Right lobe of liver (tissue), 6 donors: ENCODE data around the gene COL4A1. TPM values are rescaled to one million over a fixed set of nuclear protein-coding genes. Genes with fewer than 3 reads are reported as not detected.

Source experiments
- ATAC-seq, 4 donors: fragments of 200-7000 bp; cut with Tn5 transposase; one replicate each; pipeline ENCODE4 v1.9.1; 2020; ENCODE audit warnings: mild to moderate bottlenecking in 4 of 4, moderate library complexity in 4 of 4
- DNase-seq, 3 donors: peaks; one replicate each; pipeline ENCODE4 v3.0.0-alpha.2; 2020
- H3K27ac ChIP-seq, 3 donors: fragments of 200-600 bp; one replicate each; pipeline ENCODE4 v1.8.0; 2022
- H3K27me3 ChIP-seq, 2 donors: fragments of 200-600 bp; one replicate each; pipeline ENCODE4 v1.8.0; 2022
- H3K36me3 ChIP-seq, 4 donors: fragments of 200-600 bp; sonication (generic) in 1 of 4; one replicate each; pipeline versions ENCODE4 v1.5.1 to v1.8.0; 2017 to 2022; ENCODE audit warnings: control low read depth in 1 of 4
- H3K4me1 ChIP-seq, 4 donors: fragments of 200-600 bp; sonication (generic) in 1 of 4; one replicate each; pipeline versions ENCODE4 v1.5.1 to v1.8.0; 2017 to 2022; ENCODE audit warnings: control low read depth in 1 of 4
- H3K4me3 ChIP-seq, 3 donors: fragments of 200-600 bp; one replicate each; pipeline ENCODE4 v1.8.0; 2022
- H3K9me3 ChIP-seq, 4 donors: fragments of 200-600 bp; sonication (generic) in 1 of 4; one replicate each; pipeline versions ENCODE4 v1.5.1 to v1.8.0; 2017 to 2022; ENCODE audit warnings: control low read depth in 1 of 4
- CTCF ChIP-seq, 4 donors: fragments of 200-600 bp in 3 of 4; fragments of 450-650 bp in 1 of 4; IDR thresholded peaks; one replicate each; pipeline versions ENCODE4 v1.5.1 to v1.8.0; 2016 to 2022; ENCODE audit warnings: antibody characterized with exemption in 4 of 4, mild to moderate bottlenecking in 2 of 4
- POLR2A ChIP-seq: fragments of 450-650 bp; IDR thresholded peaks from one replicate; pipeline ENCODE4 v1.6.1; 2017; ENCODE audit warnings: antibody characterized with exemption, mild to moderate bottlenecking
- WGBS: methylation state at CpG from one replicate; pipeline ENCODE4 v1.1.6; 2018; ENCODE audit warnings: low coverage, low lambda C conversion rate; ENCODE audit not compliant: insufficient coverage; ENCODE audit errors: missing lambda C conversion rate; 5-methylcytosine and 5-hydroxymethylcytosine counted together
- intact Hi-C, 2 donors: fragments of 100-400 bp; cut with DNase I; formaldehyde crosslinking; loops; one replicate each; pipeline versions ENCODE4 v1.11.2 to v1.14.1; 2022
- total RNA-seq, 6 experiments: library from RNA; depleted of rRNA in 2 of 6; stranded (reverse); fragments of >200 nt in 2 of 6; fragmentation: NEBNext Ultra II Directional in 3 of 6; extraction: Animal tissue kit (Norgen Biotek cat#: 25700) in 3 of 6; gene quantifications; one replicate each; pipeline versions ENCODE4 v1.1.0 to v1.2.4, GENCODE V29; 2016 to 2023
- donor health status: DM: no; HTN: yes; CAD: no.
- donor health status: DM: no; HTN: no; CAD: no.
- donor health status: DM: no; HTN: no; CAD: no.
- donor health status: DM: no; HTN: yes; CAD: no.
- donor health status: DM: no; HTN: yes; CAD: no.

COL4A1 gene
- total RNA-seq, 6 experiments from 2014 or later = 8.0 to 89.8 (median 41.1) TPM

DNA sequence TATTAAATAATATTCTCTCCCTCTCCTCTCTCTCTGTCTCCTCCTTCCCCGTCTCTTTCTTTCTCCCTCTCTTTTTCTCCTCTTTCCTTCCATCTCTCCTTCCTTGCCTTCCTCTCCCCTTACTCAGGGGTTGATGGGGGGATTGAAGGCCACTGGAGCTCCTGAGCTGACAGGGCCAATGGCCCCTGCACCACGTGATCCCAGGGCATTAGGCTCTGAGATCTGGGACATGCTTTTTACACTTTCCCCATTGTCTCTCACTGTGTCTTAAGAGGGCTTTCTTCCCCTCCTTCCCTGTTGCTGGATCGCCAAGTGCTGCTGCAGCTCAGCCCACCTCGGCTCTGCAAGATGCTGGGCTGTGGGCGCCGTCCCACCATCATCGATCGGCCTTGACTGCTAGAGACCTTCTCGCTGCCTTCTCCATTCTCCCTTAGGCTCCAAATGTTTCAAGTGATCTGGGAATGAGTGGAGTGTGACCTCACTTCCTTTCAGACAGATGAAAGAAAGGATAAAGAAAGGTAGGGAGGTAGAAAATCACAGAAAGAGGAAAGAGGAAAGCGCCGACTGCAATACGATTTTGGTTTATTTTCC is 42.2 kb downstream of the COL4A1 start:
- H3K27ac ChIP-seq = no peak overlapping the region
- TF ChIP-seq POLR2A = no peak
- no peak for TF ChIP-seq CTCF (IDR thresholded peaks at IDR 0.05)
- no peak for ATAC-seq
- peaks cover 0 to 4% (median 0%) of the 10 kb centered on the region in 4 donors for H3K4me1 ChIP-seq
- H3K36me3 ChIP-seq = no peaks in the 10 kb centered on the region
- DNase-seq = no peak
- no peaks in the 10 kb centered on the region for H3K27me3 ChIP-seq
- H3K9me3 ChIP-seq = no peaks in the 10 kb centered on the region
- no peak overlapping the region for H3K4me3 ChIP-seq
- intact Hi-C loops = no loop called here
- WGBS = 79% methylated on average over 10 of the region's 12 CpGs

DNA sequence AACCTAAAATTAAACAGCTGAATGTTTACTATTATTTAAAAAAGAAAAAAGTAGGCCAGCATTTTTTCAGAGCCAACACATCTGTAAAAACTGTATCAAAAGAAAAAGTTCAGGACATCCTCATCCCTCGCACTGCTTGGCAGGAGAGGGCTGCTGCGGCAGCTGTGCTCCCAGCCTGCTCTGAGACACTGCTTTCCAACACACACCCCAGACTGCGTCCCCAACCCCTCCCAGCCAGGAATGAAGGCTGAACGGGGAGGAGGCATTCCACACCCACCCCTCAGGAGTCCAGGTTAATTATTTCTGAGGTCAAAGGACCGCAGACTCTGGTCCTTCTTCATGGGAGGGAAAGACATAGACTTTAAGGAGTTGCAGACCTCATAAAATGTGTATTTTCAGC is 43.1 kb downstream of the COL4A1 start:
- DNase-seq (no peak), ATAC-seq (peak in 1 of 4 donors; percentile 26)
- 27% methylated on average over 5 of the region's 5 CpGs for WGBS
- intact Hi-C loops = no loop called here
- Histone ChIP-seq H3K27me3 (no peaks in the 10 kb centered on the region), H3K4me1 (peaks cover 0 to 4% (median 0%) of the 10 kb centered on the region in 4 donors), H3K27ac (no peak overlapping the region), H3K4me3 (no peak overlapping the region), H3K36me3 (no peaks in the 10 kb centered on the region), H3K9me3 (no peaks in the 10 kb centered on the region)
- TF ChIP-seq POLR2A = no peak
- no peak for TF ChIP-seq CTCF (IDR thresholded peaks at IDR 0.05)

GRCh38 chr13:110263404-110263803 is 43.6 kb downstream of the COL4A1 start:
- TF ChIP-seq POLR2A (no peak), CTCF (IDR thresholded peaks at IDR 0.05) (no peak)
- no peak for DNase-seq
- H3K27ac ChIP-seq = no peak overlapping the region
- H3K27me3 ChIP-seq = no peaks in the 10 kb centered on the region
- intact Hi-C loops = no loop called here
- WGBS = 62% methylated on average over 5 of the region's 5 CpGs
- no peaks in the 10 kb centered on the region for H3K9me3 ChIP-seq
- H3K4me3 ChIP-seq = no peak overlapping the region
- ATAC-seq = no peak
- no peaks in the 10 kb centered on the region for H3K36me3 ChIP-seq
- peaks cover 0 to 4% (median 0%) of the 10 kb centered on the region in 4 donors for H3K4me1 ChIP-seq

DNA sequence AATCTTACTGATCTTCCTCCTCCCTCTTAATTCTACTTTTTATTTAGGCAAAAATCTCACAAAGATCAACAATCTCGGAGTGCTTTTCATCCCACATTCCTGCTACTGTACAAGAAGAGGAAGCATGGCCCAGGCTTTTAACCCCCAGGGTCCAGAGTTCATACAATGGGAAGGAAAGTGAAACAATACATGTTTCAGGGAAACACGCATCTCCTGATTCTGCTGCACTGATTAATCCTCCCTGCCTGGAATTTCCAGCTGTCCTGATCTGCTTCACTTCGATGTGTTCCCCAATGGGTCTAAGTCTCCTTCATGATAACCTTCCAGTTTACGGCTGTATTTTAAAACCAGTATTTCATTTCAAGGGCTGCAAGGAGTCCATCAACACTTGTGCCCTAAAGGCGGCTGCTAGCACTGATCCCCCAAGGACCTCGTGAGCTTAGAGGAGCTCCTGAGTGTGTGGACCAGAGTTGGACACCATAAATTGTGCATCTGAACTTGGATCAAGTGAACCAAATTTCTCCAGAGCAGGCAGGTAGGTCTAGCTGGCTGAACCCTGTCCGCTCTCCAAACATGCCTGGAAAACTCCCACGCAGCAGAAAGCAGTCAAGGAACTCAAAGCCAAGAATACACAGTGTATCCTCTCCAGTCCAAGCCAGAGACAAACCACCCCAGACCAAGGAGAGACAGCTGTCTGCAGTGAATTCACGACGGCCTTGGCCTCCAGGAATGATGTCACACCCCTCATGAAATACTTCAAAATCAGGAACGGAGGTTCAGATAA is 44.3 kb downstream of the COL4A1 start:
- H3K4me1 ChIP-seq = peaks cover 0 to 4% (median 0%) of the 10 kb centered on the region in 4 donors

More for the DNA sequence above, 44.3 kb downstream of the COL4A1 start:
- Histone ChIP-seq H3K36me3 (no peaks in the 10 kb centered on the region), H3K4me3 (no peak overlapping the region), H3K27ac (no peak overlapping the region), H3K27me3 (no peaks in the 10 kb centered on the region), H3K9me3 (no peaks in the 10 kb centered on the region)
- WGBS = 26% methylated on average over 7 of the region's 11 CpGs
- peak; percentile 42 to 63 (median 52) for ATAC-seq
- intact Hi-C loops = no loop called here
- DNase-seq = no peak
- TF ChIP-seq POLR2A = no peak
- no peak for TF ChIP-seq CTCF (IDR thresholded peaks at IDR 0.05)
